WERI-Rb-1 (cell line): Measurements from ENCODE around the gene ZFPL1.
A peak's percentile ranks its signal among the peaks of the same experiment; 100 is the strongest.

Experiments used
- DNase-seq: peaks from one replicate; pipeline ENCODE4 v3.0.0-alpha.2; 2020
- H3K27ac ChIP-seq: fragments of 250-450 bp; sonication (Bioruptor Pico); 2 replicates; pipeline ENCODE4 v1.5.1; 2020; ENCODE audit warnings: mild to moderate bottlenecking, moderate library complexity
- H3K27me3 ChIP-seq: fragments of 250-450 bp; sonication (Bioruptor Pico); 2 replicates; pipeline ENCODE4 v1.5.1; 2021; ENCODE audit warnings: mild to moderate bottlenecking, low read depth, moderate library complexity; ENCODE audit not compliant: insufficient read depth, severe bottlenecking
- H3K36me3 ChIP-seq: fragments of 250-450 bp; sonication (Bioruptor Pico); 2 replicates; pipeline ENCODE4 v1.5.1; 2020; ENCODE audit warnings: mild to moderate bottlenecking, moderate library complexity
- H3K4me3 ChIP-seq: 2 replicates; pipeline ENCODE4 v1.5.1; 2011; ENCODE audit warnings: low read depth, mild to moderate bottlenecking, control low read depth, low read length
- H3K9me3 ChIP-seq: fragments of 250-450 bp; sonication (Bioruptor Pico); 2 replicates; pipeline ENCODE4 v1.5.1; 2021; ENCODE audit warnings: mild to moderate bottlenecking, moderate library complexity; ENCODE audit not compliant: severe bottlenecking
- TF ChIP-seq, protein P1 (sequence below): IDR thresholded peaks from 2 replicates; pipeline ENCODE4 v1.5.1; 2011; ENCODE audit warnings: low read depth, mild to moderate bottlenecking, control low read depth, inconsistent platforms, low read length

ZFPL1 gene

DNA sequence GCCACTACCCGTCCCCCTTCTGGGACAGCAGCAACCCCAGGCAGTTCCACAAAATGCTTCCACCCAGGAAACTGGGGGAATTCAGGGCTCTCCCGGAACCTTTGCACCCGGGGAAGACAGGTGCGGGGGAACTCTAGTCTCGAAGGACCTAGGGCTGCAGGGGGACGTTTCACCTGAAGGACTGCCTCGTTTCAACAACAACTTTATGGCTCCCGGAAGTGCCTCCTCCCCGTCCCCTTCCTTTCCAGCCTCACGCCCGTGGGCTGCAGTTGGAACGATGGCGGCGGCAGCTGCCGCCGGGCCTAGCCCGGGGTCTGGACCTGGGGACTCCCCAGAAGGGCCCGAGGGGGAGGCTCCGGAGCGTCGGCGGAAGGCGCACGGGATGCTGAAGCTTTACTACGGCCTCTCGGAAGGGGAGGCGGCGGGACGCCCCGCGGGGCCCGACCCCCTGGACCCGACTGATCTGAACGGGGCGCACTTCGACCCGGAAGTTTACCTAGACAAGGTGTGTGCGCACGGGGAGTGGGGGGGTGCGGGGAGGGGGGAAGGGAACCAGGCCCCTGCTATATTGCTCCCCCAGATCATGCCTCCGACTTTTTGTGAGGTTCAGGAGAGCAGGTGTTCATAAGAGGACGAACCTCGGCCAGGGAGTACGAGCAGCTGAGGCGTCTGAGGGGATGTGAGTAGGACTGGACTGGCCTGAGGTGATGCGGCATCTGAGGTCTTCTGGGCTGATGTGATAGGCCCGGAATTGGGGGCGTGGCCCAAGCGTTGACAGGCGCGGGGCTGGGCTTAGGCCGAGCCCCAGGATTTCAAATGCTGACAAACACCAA is 12.2 kb downstream of the ZFPL1 start, which contains the start of gene VPS51:
Gene VPS51 (plus strand): TSS at position 241 of the 833 bp plus-strand sequence. CDS start 37 bp downstream, at position 278.
- H3K27ac ChIP-seq, result peak within 1 kb of the TSS; percentile 92
- H3K9me3 ChIP-seq, result no peaks in the 10 kb centered on the region
- TF ChIP-seq, protein P1, sequence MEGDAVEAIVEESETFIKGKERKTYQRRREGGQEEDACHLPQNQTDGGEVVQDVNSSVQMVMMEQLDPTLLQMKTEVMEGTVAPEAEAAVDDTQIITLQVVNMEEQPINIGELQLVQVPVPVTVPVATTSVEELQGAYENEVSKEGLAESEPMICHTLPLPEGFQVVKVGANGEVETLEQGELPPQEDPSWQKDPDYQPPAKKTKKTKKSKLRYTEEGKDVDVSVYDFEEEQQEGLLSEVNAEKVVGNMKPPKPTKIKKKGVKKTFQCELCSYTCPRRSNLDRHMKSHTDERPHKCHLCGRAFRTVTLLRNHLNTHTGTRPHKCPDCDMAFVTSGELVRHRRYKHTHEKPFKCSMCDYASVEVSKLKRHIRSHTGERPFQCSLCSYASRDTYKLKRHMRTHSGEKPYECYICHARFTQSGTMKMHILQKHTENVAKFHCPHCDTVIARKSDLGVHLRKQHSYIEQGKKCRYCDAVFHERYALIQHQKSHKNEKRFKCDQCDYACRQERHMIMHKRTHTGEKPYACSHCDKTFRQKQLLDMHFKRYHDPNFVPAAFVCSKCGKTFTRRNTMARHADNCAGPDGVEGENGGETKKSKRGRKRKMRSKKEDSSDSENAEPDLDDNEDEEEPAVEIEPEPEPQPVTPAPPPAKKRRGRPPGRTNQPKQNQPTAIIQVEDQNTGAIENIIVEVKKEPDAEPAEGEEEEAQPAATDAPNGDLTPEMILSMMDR, result no peak
- peak; percentile 90 for DNase-seq
- peaks cover 15% of the 10 kb centered on the region for H3K36me3 ChIP-seq
- H3K27me3 ChIP-seq, result no peaks in the 10 kb centered on the region
- peak within 1 kb of the TSS; percentile 70 for H3K4me3 ChIP-seq

DNA sequence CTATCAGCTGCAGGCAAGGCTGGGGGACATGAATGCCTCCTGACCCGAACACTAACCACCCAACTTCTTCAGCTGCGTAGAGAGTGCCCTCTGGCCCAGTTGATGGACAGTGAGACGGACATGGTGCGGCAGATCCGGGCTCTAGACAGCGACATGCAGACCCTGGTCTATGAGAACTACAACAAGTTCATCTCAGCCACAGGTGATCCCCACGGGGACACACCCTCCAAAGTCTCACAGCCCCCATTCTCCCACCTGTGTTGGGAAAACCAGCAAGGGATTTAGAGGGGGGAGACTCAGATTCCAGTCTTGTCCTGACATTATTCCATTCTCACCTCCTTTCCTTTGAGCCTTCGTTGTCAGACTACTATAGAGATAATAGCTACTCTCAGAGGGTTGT is 12.9 kb downstream of the ZFPL1 start:
- H3K9me3 ChIP-seq, result no peaks in the 10 kb centered on the region
- peak overlapping the region; percentile 70 for H3K4me3 ChIP-seq
- DNase-seq, result no peak
- peak overlapping the region; percentile 92 for H3K27ac ChIP-seq
- TF ChIP-seq, protein P1, result no peak
- peaks cover 15% of the 10 kb centered on the region for H3K36me3 ChIP-seq
- no peaks in the 10 kb centered on the region for H3K27me3 ChIP-seq

DNA sequence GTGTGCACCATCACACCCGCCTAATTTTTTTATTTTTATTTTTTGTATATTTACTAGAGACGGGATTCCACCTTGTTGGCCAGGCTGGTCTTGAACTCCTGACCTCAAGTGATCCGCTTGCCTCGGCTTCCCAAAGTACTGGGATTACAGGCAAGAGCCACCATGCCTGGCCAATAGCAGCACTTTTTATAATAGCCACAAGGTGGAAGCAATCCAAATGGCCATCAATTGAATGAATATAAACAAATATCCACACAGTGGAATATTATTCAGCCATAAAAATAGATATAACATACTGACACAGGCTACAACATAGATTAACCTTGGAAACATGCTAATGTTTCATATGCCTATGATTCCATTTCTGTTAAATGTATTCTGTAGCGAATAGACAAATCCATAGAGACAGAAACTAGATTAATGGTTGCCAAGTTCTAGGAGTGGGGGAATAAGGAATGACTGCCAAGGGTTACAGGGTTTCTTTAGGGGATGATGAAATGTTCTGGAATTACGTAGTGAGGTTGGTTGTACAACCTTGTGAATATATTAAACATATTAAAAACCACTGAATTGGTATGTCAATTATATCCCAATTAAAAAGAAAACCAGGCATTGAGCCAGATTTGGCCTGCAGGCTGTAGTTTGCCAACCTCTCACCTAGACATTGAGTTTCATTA is 16.8 kb downstream of the ZFPL1 start:
- Histone ChIP-seq H3K27me3 (no peaks in the 10 kb centered on the region), H3K27ac (no peak overlapping the region), H3K36me3 (peaks cover 17% of the 10 kb centered on the region), H3K4me3 (no peak overlapping the region), H3K9me3 (no peaks in the 10 kb centered on the region)
- DNase-seq, result no peak
- TF ChIP-seq, protein P1, result no peak

DNA sequence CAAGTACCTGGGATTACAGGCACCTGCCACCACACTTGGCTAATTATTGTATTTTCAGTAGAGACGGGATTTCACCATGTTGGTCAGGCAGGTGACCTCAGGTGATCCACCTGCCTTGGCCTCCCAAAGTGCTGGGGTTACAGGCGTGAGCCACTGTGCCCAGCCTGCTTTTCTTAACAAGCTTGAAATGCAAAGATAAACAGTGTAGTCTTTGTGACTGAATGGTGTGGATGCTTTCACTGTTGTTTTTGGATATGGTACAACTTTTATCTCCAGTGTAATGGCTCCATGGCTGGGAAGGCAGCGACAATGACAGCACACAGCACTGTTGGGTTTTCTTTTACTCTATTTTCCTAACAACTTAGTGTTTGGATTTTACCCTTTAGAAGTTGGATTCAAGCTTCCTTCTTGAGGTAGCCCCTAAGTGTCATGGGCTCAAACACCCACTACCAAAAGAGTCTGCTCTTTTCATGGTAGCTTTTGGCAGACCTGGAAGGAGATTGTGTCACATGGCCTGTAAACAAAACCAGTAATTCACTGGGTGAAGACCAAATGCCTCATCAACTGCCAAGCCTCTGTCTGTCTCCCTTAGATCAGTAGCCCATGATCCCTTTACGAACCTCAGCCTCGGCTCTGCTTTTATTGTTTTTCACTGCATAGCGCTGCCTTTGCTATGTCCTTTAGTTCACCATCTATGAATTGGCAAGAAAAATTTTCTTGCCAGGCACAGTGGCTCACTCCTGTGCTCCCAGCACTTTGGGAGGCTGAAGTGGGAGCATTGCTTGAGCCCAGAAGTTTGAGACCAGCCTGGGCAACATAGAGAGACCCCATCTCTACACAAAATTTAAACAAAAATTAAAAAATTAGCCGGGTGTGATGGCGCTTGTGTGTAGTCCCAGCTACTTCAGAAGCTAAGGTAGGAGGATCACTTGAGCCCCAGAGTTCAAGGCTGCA is 18.4 kb downstream of the ZFPL1 start:
- Histone ChIP-seq H3K27me3 (no peaks in the 10 kb centered on the region), H3K4me3 (no peak overlapping the region), H3K27ac (no peak overlapping the region), H3K9me3 (no peaks in the 10 kb centered on the region), H3K36me3 (peaks cover 15% of the 10 kb centered on the region)
- DNase-seq, result no peak
- TF ChIP-seq, protein P1, result no peak

DNA sequence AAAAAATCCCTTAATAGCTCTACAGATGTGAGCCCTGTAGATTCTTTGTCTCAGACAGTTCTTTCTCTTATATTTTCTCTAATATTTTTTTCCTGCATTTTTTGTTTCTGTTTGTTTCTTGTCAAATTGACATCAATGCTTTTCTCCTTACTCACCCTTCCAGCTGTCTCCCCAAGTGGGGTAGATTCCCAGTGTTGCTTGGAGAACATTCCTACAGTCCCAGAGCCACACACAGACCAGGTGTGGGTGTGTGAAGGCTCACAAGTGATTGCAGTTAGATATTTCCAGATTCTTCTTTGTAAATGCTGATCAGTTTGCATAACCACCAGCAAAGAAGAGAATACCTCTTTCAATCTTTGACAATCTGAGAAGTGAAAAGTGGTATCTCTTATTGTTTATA is 19.5 kb downstream of the ZFPL1 start:
- no peaks in the 10 kb centered on the region for H3K9me3 ChIP-seq
- no peak overlapping the region for H3K27ac ChIP-seq
- peaks cover 4% of the 10 kb centered on the region for H3K36me3 ChIP-seq
- H3K4me3 ChIP-seq, result no peak overlapping the region
- DNase-seq, result no peak
- H3K27me3 ChIP-seq, result no peaks in the 10 kb centered on the region
- TF ChIP-seq, protein P1, result no peak
